BJ (cell line): ENCODE results near the gene EDNRA. TPM values are rescaled to one million over a fixed set of nuclear protein-coding genes. Genes with fewer than 3 reads are reported as not detected.

Experiments used
- CTCF ChIA-PET: fragments of 350-600 bp; formaldehyde crosslinking; extraction: SDS; loops from one replicate; lab custom pipeline; 2021; ENCODE audit warnings: antibody characterized with exemption, inconsistent platforms; lab: Yijun Ruan, JAX
- POLR2A ChIA-PET: fragments of 300-600 bp; sonication (Branson Sonifier 250); formaldehyde crosslinking; extraction: SDS; loops from one replicate; lab custom pipeline; 2021; ENCODE audit warnings: antibody characterized with exemption; lab: Charles Lee
- DNase-seq: peaks from one replicate; pipeline ENCODE4 v3.0.0-alpha.2; 2011; ENCODE audit warnings: low read depth
- H3K27me3 ChIP-seq: 2 replicates; pipeline ENCODE4 v1.6.0; 2011; ENCODE audit warnings: low read length; ENCODE audit not compliant: control insufficient read depth, insufficient read depth
- H3K36me3 ChIP-seq: 2 replicates; pipeline ENCODE4 v1.5.1; 2011; ENCODE audit warnings: low read length; ENCODE audit not compliant: control insufficient read depth, insufficient read depth
- H3K4me3 ChIP-seq: 2 replicates; pipeline ENCODE4 v1.5.1; 2011; ENCODE audit warnings: low read depth, mild to moderate bottlenecking, control low read depth, low read length
- polyA plus RNA-seq: library from polyadenylated mRNA; depleted of rRNA; stranded (reverse); fragments of >200 nt; gene quantifications from 2 replicates; pipeline ENCODE4 v1.2.3, GENCODE V29; 2011
- TF ChIP-seq, protein P1 (sequence below): IDR thresholded peaks from 2 replicates; pipeline ENCODE4 v1.5.1; 2011; ENCODE audit warnings: low read depth, mild to moderate bottlenecking, control low read depth, inconsistent platforms, low read length, moderate library complexity; ENCODE audit not compliant: insufficient read depth

The EDNRA gene
- polyA plus RNA-seq, 1 experiment: 7.6 TPM

- no peak for DNase-seq
- no peaks in the 10 kb centered on the region for H3K36me3 ChIP-seq
- CTCF ChIA-PET: interaction anchor here (0.6 to 4.0 kb wide), 4 partner anchors 23 to 69 kb away, joined by 3 to 19 read pairs (median 4); no protein-coding TSS in a partner anchor
- no peaks in the 10 kb centered on the region for H3K27me3 ChIP-seq
- TF ChIP-seq, protein P1, sequence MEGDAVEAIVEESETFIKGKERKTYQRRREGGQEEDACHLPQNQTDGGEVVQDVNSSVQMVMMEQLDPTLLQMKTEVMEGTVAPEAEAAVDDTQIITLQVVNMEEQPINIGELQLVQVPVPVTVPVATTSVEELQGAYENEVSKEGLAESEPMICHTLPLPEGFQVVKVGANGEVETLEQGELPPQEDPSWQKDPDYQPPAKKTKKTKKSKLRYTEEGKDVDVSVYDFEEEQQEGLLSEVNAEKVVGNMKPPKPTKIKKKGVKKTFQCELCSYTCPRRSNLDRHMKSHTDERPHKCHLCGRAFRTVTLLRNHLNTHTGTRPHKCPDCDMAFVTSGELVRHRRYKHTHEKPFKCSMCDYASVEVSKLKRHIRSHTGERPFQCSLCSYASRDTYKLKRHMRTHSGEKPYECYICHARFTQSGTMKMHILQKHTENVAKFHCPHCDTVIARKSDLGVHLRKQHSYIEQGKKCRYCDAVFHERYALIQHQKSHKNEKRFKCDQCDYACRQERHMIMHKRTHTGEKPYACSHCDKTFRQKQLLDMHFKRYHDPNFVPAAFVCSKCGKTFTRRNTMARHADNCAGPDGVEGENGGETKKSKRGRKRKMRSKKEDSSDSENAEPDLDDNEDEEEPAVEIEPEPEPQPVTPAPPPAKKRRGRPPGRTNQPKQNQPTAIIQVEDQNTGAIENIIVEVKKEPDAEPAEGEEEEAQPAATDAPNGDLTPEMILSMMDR: no peak
- POLR2A ChIA-PET: interaction anchor here (1.3 kb wide), 1 partner anchor 67 kb away, joined by 4 read pairs; no protein-coding TSS in a partner anchor
- H3K4me3 ChIP-seq: no peak overlapping the region
Observed at GRCh38 chr4:147580396-147580795, 99.5 kb downstream of the EDNRA start.

- POLR2A ChIA-PET: interaction anchor here (0.6 kb wide), 1 partner anchor 18 kb away, joined by 5 read pairs; no protein-coding TSS in a partner anchor
- H3K4me3 ChIP-seq: no peak overlapping the region
- TF ChIP-seq, protein P1: no peak
- no peaks in the 10 kb centered on the region for H3K27me3 ChIP-seq
- DNase-seq: peak; percentile 51
- no peaks in the 10 kb centered on the region for H3K36me3 ChIP-seq
- CTCF ChIA-PET: interaction anchor here (1.0 to 4.0 kb wide), 7 partner anchors 9 to 432 kb away, joined by 3 to 19 read pairs (median 3); partner anchors contain the start of gene TMEM184C
Observed at GRCh38 chr4:147581606-147582350, 100.9 kb downstream of the EDNRA start.

DNA sequence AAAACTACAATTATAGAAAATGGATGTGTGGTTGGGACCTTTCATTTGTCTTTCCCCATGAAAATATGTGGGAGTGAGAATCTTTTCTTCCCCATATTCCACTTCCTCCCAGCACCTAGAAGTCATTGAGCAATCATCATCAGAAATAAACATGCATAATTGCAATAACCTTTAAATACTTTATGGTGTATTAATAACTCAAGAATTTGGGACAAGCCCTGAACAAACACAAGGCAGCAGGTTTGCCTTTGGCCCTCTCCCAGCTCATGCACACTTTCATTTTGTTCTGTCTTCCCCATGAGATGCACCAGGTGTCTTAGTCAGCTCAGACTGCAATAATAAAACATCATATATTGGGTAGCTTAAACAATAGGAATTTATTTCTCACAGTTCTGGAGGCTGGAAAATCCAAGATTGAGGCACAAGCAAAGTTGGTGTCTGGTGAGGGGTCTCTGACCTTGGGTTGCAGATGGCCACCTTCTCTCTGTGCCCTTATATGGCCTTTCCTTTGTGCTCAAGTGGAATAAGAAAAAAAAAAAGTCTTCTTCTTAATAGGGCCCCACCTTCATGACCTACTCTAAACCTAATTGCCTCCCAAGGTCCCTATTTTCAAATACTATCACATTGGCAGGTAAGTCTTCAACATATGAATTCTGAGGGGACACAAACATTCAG lies 101.6 kb downstream of the EDNRA start:
- H3K27me3 ChIP-seq: no peaks in the 10 kb centered on the region

GRCh38 chr4:147583876-147584275 lies 103.0 kb downstream of the EDNRA start:
- Histone ChIP-seq H3K36me3 (no peaks in the 10 kb centered on the region), H3K27me3 (no peaks in the 10 kb centered on the region), H3K4me3 (no peak overlapping the region)
- no peak for DNase-seq
- ChIA-PET POLR2A (no interaction called here), CTCF (interaction anchor here (1.1 to 2.4 kb wide), 2 partner anchors 65 to 565 kb away, joined by 3 to 10 read pairs; no protein-coding TSS in a partner anchor)
- TF ChIP-seq, protein P1: no peak

More for the DNA sequence above, 101.6 kb downstream of the EDNRA start:
- ChIA-PET POLR2A (no interaction called here), CTCF (interaction anchor here (1.0 to 4.0 kb wide), 6 partner anchors 8 to 432 kb away, joined by 3 to 19 read pairs (median 4); partner anchors contain the start of gene TMEM184C)
- Histone ChIP-seq H3K36me3 (no peaks in the 10 kb centered on the region), H3K4me3 (no peak overlapping the region)
- no peak for DNase-seq
- TF ChIP-seq, protein P1: no peak

- no peak overlapping the region for H3K4me3 ChIP-seq
- CTCF ChIA-PET: interaction anchor here (0.6 to 2.7 kb wide), 5 partner anchors 11 to 567 kb away, joined by 3 to 10 read pairs (median 6); no protein-coding TSS in a partner anchor
- H3K27me3 ChIP-seq: no peaks in the 10 kb centered on the region
- DNase-seq: no peak
- TF ChIP-seq, protein P1: no peak
- no peaks in the 10 kb centered on the region for H3K36me3 ChIP-seq
- POLR2A ChIA-PET: no interaction called here
Observed at GRCh38 chr4:147586032-147586431, 105.1 kb downstream of the EDNRA start.
